CD4-positive, alpha-beta T cell (primary cell): ENCODE results near the gene SAMMSON. TPM values are rescaled to one million over a fixed set of nuclear protein-coding genes. Genes with fewer than 3 reads are reported as not detected.

ENCODE experiments used
- ATAC-seq: fragments of 200-7000 bp; cut with Tn5 transposase; one replicate; pipeline ENCODE4 v1.10.0; 2022; ENCODE audit warnings: mild to moderate bottlenecking; ENCODE audit not compliant: poor library complexity
- CTCF ChIA-PET: fragments of 350-600 bp; sonication (Branson Sonifier 250); formaldehyde crosslinking; loops from one replicate; lab custom pipeline; 2021; ENCODE audit warnings: antibody characterized with exemption, inconsistent platforms; lab: Charles Lee
- POLR2A ChIA-PET: fragments of 350-600 bp; sonication (Branson Sonifier 250); formaldehyde crosslinking; loops from one replicate; lab custom pipeline; 2021; ENCODE audit warnings: antibody characterized with exemption, inconsistent platforms; lab: Charles Lee
- DNase-seq, 14 experiments: peaks; one replicate each; pipeline ENCODE4 v3.0.0-alpha.2; 2013 to 2020; ENCODE audit warnings: mixed read lengths in 2 of 14
- H3K27ac ChIP-seq, 2 donors: one replicate each; pipeline versions ENCODE4 v1.5.1 to v1.7.0; 2013; ENCODE audit warnings: low read length in 2 of 2, low read depth in 1 of 2, mild to moderate bottlenecking in 1 of 2
- H3K27me3 ChIP-seq, 2 experiments: 1 replicate in 1 of 2; 2 replicates in 1 of 2; pipeline versions ENCODE4 v1.6.1 to v1.7.0; 2013; ENCODE audit warnings: low read length in 2 of 2, control low read depth in 1 of 2, mild to moderate bottlenecking in 1 of 2, moderate library complexity in 1 of 2; ENCODE audit not compliant: insufficient read depth in 2 of 2, control insufficient read depth in 1 of 2
- H3K36me3 ChIP-seq: one replicate; pipeline ENCODE4 v1.6.1; 2013; ENCODE audit warnings: low read length, control low read depth; ENCODE audit not compliant: insufficient read depth
- H3K4me1 ChIP-seq: one replicate; pipeline ENCODE4 v1.6.1; 2013; ENCODE audit warnings: low read length, control low read depth; ENCODE audit not compliant: insufficient read depth
- H3K4me3 ChIP-seq: one replicate; pipeline ENCODE4 v1.5.1; 2013; ENCODE audit warnings: mild to moderate bottlenecking, low read length, moderate library complexity
- H3K9me3 ChIP-seq, 2 experiments: 1 replicate in 1 of 2; 2 replicates in 1 of 2; pipeline versions ENCODE4 v1.6.1 to v1.7.0; 2013; ENCODE audit warnings: low read length in 2 of 2, mild to moderate bottlenecking in 2 of 2, control low read depth in 1 of 2, moderate library complexity in 1 of 2; ENCODE audit not compliant: control insufficient read depth in 1 of 2, insufficient read depth in 1 of 2
- H3K27ac Mint-ChIP-seq: one replicate; pipeline ENCODE4 v1.8.0; 2020; ENCODE audit warnings: mixed read lengths
- H3K27me3 Mint-ChIP-seq: one replicate; pipeline ENCODE4 v1.8.0; 2021; ENCODE audit warnings: mixed read lengths
- H3K36me3 Mint-ChIP-seq: one replicate; pipeline ENCODE4 v1.8.0; 2021; ENCODE audit warnings: low read depth, mixed read lengths
- H3K4me1 Mint-ChIP-seq: one replicate; pipeline ENCODE4 v1.8.0; 2021; ENCODE audit warnings: low read depth, mixed read lengths
- H3K4me3 Mint-ChIP-seq: one replicate; pipeline ENCODE4 v1.8.0; 2020; ENCODE audit warnings: mild to moderate bottlenecking, mixed read lengths
- H3K9me3 Mint-ChIP-seq: one replicate; pipeline ENCODE4 v1.8.0; 2020; ENCODE audit warnings: mixed read lengths
- intact Hi-C, 2 experiments: fragments of 100-400 bp; cut with DNase I in 1 of 2; cut with micrococcal nuclease in 1 of 2; formaldehyde crosslinking; loops; one replicate each; pipeline versions ENCODE4 v1.15.1 to v1.9.0; 2023 to 2025; cut with DNase I, micrococcal nuclease
- total RNA-seq, 174 experiments: library from RNA in 2 of 174; stranded (reverse) in 2 of 174; gene quantifications; one replicate each; pipeline ENCODE4 v1.2.3 and lab custom pipeline; 2021 to 2026
- TF ChIP-seq, protein P1 (sequence below): fragments of 200-600 bp; IDR thresholded peaks from one replicate; pipeline ENCODE4 v1.8.0; 2022; ENCODE audit warnings: antibody characterized with exemption, mild to moderate bottlenecking

Gene SAMMSON
- total RNA-seq, 2 experiments from 2014 or later: not detected

GRCh38 chr3:70078778-70079177 lies 79.2 kb downstream of the SAMMSON start:
- TF ChIP-seq, protein P1, sequence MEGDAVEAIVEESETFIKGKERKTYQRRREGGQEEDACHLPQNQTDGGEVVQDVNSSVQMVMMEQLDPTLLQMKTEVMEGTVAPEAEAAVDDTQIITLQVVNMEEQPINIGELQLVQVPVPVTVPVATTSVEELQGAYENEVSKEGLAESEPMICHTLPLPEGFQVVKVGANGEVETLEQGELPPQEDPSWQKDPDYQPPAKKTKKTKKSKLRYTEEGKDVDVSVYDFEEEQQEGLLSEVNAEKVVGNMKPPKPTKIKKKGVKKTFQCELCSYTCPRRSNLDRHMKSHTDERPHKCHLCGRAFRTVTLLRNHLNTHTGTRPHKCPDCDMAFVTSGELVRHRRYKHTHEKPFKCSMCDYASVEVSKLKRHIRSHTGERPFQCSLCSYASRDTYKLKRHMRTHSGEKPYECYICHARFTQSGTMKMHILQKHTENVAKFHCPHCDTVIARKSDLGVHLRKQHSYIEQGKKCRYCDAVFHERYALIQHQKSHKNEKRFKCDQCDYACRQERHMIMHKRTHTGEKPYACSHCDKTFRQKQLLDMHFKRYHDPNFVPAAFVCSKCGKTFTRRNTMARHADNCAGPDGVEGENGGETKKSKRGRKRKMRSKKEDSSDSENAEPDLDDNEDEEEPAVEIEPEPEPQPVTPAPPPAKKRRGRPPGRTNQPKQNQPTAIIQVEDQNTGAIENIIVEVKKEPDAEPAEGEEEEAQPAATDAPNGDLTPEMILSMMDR: no peak
- Mint-ChIP-seq H3K27ac (no peak overlapping the region), H3K27me3 (peaks cover 71% of the 10 kb centered on the region), H3K36me3 (no peaks in the 10 kb centered on the region), H3K4me1 (no peaks in the 10 kb centered on the region), H3K9me3 (no peaks in the 10 kb centered on the region), H3K4me3 (no peak overlapping the region)
- ATAC-seq (no peak), DNase-seq (no peak)
- peaks cover 0 to 8% of the 10 kb centered on the region in 2 experiments for H3K27me3 ChIP-seq
- no peak overlapping the region for H3K27ac ChIP-seq
- ChIA-PET POLR2A (no interaction called here), CTCF (no interaction called here)
- H3K4me3 ChIP-seq: no peak overlapping the region
- H3K36me3 ChIP-seq: no peaks in the 10 kb centered on the region
- intact Hi-C loops: no loop called here
- H3K4me1 ChIP-seq: no peaks in the 10 kb centered on the region
- H3K9me3 ChIP-seq: no peaks in the 10 kb centered on the region

GRCh38 chr3:70085613-70086012 lies 86.1 kb downstream of the SAMMSON start:
- POLR2A ChIA-PET: no interaction called here
- H3K36me3 Mint-ChIP-seq: no peaks in the 10 kb centered on the region
- Histone ChIP-seq H3K9me3 (no peaks in the 10 kb centered on the region), H3K36me3 (no peaks in the 10 kb centered on the region), H3K4me3 (no peak overlapping the region), H3K4me1 (no peaks in the 10 kb centered on the region), H3K27me3 (no peaks in the 10 kb centered on the region), H3K27ac (no peak overlapping the region)
- intact Hi-C loops: no loop called here
- DNase-seq (no peak), ATAC-seq (no peak)
- no peak overlapping the region for H3K27ac Mint-ChIP-seq
- TF ChIP-seq, protein P1: no peak
- CTCF ChIA-PET: no interaction called here
- no peaks in the 10 kb centered on the region for H3K4me1 Mint-ChIP-seq
- H3K9me3 Mint-ChIP-seq: no peaks in the 10 kb centered on the region
- H3K27me3 Mint-ChIP-seq: peaks cover 37% of the 10 kb centered on the region
- no peak overlapping the region for H3K4me3 Mint-ChIP-seq

DNA sequence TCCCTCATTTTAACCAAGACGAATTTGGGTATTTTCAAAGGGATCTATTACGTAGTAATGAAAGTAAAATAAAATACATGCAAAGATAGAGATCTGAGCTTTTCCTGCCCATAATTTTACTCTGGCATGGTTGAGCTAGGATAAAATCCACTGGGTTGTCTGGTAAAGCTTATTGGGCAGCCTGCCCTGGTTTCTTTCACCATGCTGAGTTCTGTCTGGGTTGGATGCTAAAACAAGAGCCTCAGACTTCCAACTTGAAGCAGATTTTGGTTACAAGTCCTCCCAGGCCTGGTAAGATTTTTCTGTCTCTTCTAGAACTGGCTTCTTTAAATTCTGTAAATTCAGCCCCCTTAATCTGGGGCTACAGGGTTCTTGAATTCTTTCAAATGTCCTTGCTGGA lies 86.8 kb downstream of the SAMMSON start:
- intact Hi-C loops: no loop called here
- TF ChIP-seq, protein P1: no peak
- H3K4me1 Mint-ChIP-seq: no peaks in the 10 kb centered on the region
- Histone ChIP-seq H3K27me3 (no peaks in the 10 kb centered on the region), H3K27ac (no peak overlapping the region), H3K4me3 (no peak overlapping the region), H3K36me3 (no peaks in the 10 kb centered on the region), H3K9me3 (no peaks in the 10 kb centered on the region), H3K4me1 (no peaks in the 10 kb centered on the region)
- peaks cover 32% of the 10 kb centered on the region for H3K27me3 Mint-ChIP-seq
- DNase-seq (no peak), ATAC-seq (no peak)
- POLR2A ChIA-PET: no interaction called here
- CTCF ChIA-PET: no interaction called here
- no peak overlapping the region for H3K4me3 Mint-ChIP-seq
- H3K27ac Mint-ChIP-seq: no peak overlapping the region
- H3K9me3 Mint-ChIP-seq: no peaks in the 10 kb centered on the region
- no peaks in the 10 kb centered on the region for H3K36me3 Mint-ChIP-seq
